HG03097 (cell line): Measurements from ENCODE around the gene SLC24A2.

Experiments used
- ATAC-seq: cut with Tn5 transposase; IDR thresholded peaks from one replicate; pipeline ENCODE4 v1.9.1; 2021; ENCODE audit not compliant: unreplicated experiment, low FRiP score

The SLC24A2 gene

GRCh38 chr9:19768798-19769197 lies 20.0 kb downstream of the SLC24A2 start:
- ATAC-seq: no peak

GRCh38 chr9:19759066-19759465 lies 29.8 kb downstream of the SLC24A2 start:
- no peak for ATAC-seq

DNA sequence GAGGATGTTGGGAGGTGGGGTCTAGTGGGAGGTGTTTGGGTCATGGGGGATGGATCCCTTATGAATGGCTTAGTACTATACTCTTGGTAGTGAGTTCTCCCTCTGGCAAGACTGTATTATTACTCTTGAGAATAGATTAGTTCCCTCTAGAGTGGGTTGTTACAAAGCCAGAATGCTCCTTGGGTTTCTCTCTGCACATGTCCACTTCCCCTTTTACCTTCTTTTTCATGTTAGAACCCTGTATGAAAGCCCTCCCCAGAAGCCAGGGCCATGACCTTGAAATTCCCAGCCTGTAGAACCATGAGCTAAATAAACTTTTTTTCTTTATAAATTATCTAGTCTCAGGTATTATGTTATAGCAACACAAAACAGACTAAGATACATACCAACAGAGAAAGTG lies 31.1 kb downstream of the SLC24A2 start:
- ATAC-seq: no peak

DNA sequence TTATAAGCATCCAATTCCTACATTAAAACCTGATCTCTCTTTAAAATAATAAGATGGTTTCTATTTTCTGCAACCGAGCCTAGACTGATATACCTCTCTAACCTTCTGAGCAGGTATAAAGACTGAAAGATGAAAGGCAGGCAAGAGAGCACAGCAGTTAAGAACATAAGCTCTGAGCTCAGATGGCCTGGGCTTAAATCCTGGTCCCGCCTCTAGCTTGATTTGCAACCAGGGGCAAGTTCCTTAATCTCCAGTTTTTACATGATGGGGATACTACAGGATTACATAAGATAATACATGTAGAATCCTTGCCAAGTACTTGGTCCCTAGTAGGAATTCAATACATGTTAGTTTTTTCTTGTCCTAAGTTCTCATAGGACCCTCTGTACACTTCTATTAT lies 33.9 kb downstream of the SLC24A2 start:
- no peak for ATAC-seq

- no peak for ATAC-seq
Observed at GRCh38 chr9:19748278-19749126, 40.3 kb downstream of the SLC24A2 start.

DNA sequence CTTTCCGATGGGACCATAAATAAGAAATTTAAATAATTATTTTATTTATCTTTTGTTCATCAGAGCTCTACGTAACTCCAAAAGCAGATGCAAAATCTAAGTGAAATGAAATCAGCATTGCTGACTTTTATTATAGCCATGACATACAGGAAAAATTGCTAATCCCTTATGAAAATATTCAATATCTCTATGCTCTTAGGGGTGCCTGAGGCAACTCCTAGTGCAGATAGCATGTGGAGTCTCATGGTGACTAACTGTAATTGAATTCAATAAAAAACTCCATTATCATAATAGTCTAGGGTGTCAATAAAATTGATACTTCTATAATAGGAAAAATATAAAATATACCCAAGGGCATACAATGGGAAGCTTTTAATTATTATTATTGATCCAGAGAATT lies 42.6 kb downstream of the SLC24A2 start:
- ATAC-seq: no peak

DNA sequence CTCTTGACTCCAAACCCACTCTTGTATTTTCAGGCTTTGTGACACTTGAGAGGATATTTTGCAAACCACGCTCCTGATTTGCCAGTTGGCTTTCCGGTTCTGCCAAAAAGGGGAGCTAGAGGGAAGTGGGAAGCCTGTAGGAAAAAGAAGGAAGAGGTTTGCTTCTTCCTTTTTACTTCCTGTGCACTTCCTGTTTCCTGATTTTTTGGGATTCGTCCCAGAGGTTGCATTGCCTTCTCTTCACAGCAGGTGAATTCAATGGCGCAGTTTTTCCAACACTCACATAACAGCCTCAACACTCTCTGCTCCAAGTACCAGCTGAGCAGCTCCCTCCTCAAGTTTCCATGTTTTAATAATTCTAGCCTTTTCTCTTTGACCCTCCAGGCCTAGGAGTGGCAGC lies 47.7 kb downstream of the SLC24A2 start:
- no peak for ATAC-seq
